Stimulated activated CD4-positive, alpha-beta T cell treated with anti-CD3 and anti-CD28 coated beads, Interleukin-4, amount 100 ng/mL, for 4 hours (primary cell): ENCODE data around the gene SMIM38.
"Not testable (repeated sequence)": the region's sequence is repeated elsewhere in the genome, so short reads cannot be mapped to it uniquely, and the experiment has no call there.

Source experiments
- DNase-seq, 2 experiments: peaks; one replicate each; pipeline ENCODE4 v3.0.0-alpha.2; 2020

SMIM38 gene

DNA sequence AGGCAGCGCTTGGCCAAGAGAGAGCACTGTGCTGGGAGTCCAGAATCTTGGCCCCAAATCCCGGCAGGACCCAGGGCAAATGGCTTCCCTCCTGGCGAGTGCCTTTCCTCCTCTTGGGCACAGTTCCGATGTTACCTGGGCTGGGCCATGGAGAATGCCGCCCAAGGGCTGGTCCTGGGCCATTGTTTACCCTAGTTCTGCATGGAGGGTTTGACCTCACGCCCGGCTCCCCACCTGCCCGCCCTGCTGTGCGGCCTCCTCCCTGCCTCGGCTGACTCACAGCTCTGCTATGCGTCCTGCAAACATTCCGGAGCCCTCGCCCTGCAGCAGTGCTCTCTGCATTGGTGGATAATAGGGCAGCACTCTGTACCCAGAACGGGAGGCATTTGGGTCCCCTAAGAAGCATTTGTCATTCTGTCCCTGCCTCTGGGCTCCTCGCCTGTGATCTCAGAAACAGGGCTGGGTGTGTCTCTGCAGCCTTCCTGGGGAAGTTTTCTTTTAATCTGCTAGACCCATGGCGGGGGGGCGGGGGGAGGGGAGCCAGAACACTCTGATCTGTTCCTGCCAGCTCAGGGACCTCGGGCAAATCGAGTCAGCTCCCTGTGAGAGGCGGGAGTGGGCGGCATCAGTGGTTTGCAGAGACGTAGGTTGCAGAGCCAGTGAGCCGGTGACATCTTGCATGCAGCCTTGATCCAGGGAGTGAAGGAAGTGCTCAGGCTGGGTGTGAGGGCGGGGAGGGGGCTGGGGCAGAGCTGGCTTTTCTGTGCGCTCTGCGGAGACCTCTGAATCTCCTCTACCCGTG is 32.9 kb upstream of the SMIM38 start:
- peak; percentile 78 to 96 for DNase-seq

DNA sequence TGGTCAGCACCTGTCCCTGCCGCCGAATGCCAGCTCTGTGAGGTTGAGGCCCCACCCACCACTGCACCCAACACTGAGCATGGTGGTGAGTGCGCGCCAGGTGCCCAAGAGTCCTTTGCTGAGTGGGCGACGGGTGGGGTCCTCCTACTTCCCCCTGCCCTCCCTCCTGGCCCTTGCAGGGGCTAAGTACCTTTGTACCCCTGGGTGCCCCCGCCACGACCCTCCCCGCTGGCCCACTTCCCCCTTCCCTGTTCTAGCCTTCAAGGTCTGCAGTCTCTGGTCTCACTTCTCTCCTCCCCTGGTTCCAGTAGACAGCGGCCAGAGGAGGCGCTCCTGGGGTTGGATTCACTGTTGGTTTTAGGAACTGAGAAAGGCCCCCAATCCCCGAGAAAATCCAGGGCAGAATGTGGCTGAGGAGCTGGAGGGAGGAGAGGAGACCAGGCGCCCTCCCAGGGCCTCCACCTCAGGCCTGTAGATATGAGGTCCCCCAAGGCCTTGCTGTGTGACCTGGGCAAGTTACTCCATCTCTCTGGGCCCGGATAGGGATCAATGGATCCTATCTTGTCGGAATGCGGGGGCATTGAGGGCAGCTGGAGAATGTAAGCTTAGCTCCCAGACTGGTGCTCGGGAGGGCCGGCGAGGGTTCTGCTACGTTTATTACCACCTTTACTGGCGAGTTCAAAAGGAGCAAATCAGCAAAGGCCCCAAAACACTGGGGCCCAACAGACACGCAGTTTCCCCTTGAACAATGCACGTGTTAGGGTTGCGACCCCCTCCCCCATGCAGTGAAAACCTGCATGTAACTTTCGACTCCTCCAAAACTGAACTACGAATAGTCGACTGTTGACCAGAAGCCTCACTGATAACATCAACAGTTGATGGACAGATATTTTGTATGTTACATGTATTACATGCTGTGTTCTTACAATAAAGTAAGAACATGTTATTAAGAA is 31.9 kb upstream of the SMIM38 start:
- peak in 1 of 2 experiments; percentile 34 for DNase-seq

DNA sequence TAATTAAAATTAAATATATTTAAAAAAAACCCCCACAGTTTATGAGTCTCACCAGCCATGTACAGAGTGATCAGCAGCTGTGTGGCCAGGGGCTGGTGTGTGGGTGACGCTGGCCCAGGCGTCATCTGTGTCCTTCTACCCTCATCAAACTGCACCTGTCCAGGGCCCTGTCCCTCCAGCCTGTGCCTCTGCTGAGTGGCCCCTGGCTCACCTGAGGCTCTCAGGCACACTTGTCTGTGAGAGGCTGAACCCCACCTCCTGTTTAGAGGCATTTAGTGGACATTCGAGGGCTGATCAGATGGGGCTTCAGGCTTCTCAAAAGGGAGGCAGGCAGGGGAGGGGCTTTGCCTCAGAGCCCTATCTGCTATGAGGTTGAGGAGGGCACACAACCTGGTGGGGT is 29.9 kb upstream of the SMIM38 start:
- DNase-seq, result no peak

DNA sequence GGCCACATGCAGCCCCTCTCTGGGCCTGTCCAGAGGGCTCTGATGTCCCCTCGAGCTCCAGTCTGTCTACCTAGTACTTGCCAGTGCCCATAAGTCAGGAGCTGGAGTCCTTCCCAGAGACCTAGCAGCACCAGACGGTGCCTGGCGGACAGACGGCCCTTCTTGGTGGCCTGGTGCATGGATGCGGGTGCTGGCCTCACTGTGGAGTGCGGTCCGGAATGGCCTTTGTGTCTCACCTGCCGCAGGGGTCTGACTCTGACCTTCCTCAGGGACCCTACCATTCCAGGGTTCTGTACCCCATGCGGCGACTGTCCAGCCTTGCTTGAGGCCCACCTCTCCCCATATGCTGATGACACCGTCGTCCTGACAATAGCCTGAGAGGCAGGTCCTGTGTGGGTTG is 29.4 kb upstream of the SMIM38 start:
- DNase-seq, result no peak

DNA sequence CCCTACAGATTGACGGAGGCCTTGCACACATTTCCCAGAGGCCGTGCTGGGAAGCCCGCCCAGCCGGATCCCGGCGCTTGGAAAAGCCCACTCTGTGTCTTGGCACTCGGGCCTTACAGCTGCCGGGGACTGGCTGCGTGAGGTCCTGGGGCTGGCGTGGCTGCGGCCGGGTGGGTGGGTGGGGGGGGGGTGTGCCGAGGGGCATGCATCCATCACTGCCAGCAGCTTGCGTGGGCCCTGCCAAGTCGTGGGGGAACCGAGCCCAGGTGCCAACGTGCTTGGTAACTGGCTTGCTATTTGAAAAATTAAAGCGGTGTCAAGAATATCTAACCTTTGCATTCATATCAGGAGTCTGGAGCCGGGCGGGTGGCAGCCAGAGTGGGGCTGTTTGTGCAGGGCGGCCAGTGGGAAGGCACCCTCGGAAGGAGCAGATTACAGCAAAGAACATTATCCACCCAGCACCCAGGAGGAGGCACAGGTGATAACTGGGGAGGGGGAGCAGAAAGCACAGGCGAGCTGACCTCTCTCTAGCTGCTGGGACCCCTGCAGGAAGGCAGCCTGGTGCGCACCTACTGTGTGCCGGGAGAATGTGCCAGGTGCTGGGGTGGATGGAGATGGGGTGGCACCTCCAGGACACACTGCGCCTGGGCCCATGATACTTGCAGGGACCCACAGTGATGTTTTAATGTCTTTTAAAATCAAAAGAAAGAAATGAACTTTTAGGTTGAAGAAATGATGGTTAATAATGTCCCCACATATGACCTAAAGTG is 28.5 kb upstream of the SMIM38 start:
- no peak for DNase-seq

DNA sequence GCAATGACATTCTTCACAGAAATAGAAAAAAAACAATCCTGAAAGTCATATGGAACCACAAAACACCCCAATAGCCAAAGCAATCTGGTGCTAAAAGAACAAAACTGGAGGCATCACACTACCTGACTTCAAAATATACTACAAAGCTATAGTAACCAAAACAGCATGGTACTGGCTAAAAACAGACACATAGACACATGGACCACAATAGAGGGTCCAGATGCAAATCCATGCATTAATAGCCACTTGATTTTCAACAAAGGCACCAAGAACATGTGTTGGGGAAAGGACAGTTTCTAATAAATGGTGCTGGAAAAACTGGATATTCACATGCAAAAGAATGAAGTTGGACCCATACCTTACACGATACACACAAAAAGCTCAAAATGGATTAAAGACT is 27.9 kb upstream of the SMIM38 start:
- no peak for DNase-seq

DNA sequence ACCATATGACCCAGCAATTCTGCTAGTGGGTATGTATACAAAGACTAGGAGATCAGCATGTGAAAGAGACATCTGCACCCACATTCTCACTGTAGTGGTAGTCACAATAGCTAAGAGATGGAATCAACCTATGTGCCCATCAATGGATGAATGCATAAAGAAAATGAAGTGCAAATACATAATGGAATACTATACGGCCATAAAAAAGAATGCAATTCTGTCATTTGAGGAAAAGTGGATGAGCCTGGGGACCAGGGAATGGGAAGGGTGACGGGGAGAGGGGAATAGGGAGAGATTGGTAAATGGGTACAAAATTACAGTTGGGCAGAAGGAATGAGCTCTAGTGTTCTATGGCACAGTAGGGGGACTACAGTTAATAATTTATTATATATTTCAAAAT is 26.7 kb upstream of the SMIM38 start:
- no peak for DNase-seq

DNA sequence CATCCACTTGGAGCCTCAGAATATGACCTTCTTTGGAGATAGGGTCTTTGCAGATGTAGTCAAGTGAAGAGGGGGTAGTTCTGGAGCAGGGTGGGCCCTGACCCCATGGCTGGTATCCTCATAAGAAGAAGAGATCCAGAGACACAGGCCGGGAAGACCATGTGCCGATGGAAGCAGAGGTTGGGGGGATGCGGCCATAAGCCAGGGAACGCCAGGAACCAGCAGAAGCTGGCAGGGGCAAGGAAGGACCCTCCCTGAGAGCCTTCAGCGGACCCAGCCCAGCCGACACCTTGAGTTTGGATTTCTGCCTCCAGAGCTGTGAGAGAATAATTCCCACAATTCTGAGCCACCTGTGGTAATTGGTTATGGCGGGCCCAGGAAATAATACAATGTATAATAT is 26.1 kb upstream of the SMIM38 start:
- no peak for DNase-seq

DNA sequence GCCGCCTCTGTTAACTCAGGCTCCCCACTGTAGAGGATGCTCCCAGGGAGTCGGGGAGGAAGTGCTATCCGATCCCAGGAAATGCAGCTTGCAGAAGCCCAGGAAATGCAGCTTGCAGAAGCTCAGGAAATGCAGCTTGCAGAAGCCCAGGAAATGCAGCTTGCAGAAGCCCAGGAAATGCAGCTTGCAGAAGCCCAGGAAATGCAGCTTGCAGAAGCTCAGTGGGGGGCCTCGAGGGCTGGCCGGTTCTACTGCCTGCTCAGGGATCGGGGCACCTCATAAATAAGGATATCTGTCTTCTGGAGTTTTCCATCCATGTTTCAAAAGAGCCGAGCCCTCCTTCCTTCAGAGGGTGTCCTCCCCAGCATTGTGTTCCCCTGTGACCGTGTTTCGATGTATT is 25.1 kb upstream of the SMIM38 start:
- DNase-seq, result no peak

DNA sequence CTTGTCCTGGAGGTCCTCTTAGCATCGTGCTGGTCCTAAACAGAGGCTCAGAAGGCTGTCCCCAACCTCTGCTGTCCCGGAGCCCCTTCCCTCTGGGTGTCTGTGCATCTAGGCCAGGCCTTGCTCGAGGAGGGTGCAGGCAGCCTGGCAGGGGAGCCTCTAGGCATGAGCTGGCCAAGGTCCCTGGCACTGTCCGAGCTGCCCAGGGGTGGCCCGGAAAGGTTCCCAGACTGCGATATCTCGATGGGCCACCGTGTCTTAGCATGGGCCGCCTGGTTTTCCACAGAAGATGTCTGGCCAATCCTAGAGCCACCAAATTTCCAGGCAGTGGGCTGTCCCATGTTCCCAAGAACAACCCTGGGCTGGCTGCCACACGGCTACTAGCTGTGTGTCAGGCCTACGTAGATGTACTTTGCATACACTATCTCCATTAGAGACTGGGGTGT is 24.6 kb upstream of the SMIM38 start:
- no peak for DNase-seq

DNA sequence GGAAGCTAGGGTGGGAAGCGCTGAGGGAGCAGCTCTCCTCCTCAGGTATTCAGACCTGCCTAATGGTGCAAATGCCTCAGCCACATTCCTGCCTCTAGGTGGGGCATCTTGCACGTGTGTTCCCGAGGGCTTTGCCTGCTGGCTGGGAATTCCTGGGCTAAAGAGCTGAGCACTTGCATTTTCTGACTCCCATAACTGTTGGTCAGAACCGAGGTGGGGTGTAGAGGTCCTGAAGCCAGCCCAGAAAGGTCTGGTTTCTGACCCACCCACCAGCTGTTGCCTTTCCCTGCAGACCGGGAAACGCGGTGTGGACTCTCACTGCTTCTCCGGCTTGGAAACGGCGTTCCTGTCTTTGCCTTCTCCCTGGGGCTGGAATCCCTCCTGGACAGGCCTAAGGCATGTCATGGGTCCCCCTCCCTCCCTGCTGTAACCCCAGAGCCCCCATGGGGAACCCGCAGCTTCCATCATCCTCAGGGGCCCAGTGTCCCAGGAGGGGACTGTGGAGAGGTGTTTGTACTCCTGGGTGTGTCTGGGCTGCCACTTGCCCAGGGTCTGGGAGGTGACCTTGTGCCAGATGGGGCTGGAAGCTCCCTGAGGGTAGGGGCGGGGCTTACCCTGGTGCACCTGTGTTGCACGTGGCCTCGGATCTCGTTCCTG is 24.0 kb upstream of the SMIM38 start:
- no peak for DNase-seq

DNA sequence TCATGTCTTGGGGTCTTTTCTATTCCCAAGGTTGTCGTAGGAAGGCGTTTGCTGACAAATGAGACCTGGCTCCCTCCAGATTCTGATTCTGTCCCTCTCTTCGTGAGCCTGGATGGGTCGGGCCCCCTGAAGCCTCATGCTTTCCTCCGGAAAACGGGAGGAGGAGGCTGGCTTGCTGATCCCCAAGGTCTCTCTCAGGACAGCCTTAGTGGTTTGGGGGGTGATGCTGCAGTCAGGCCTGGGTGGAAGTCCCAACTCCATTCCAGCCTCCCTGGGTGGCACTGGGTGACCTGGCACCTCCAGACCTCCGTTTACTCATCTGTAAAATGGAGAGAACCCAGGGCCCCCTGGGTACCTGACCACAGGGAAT is 23.4 kb upstream of the SMIM38 start:
- no peak for DNase-seq

DNA sequence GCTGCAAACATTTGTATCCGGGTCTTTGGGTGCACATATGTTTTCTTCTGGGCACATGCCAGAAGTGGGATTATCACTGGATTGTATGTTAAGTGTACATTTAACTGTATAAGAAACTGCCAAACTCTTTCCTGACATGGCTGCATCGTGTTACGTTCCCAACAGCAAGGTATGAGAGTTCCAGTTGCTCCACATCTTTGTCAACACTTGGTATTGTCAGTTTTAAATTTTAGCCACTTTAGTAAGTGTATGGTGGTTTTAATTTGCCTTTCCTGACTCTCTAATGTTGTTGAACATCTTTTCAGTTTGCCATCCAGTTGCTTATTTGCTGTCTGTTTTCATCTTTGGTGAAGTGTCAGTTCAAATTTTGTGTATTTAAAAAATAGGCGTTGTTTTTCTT is 22.5 kb upstream of the SMIM38 start:
- no peak for DNase-seq

DNA sequence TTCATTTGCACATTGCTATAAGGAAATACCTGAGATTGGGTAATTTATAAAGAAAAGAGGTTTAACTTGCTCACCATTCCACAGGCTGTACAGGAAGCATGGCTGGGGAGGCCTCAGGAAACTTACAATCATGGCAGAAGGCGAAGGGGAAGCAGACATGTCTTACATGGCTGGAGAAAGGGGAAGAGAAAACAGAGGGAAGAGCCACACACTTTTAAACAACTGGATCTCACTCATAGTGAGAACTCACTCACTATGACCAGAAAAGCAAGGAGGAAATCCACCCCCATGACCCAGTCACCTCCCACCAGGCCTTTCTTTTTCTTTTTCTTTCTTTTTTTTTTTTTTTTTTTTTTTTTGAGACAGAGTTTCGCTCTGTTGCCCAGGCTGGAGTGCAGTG is 21.6 kb upstream of the SMIM38 start:
- DNase-seq, result not testable (repeated sequence)

DNA sequence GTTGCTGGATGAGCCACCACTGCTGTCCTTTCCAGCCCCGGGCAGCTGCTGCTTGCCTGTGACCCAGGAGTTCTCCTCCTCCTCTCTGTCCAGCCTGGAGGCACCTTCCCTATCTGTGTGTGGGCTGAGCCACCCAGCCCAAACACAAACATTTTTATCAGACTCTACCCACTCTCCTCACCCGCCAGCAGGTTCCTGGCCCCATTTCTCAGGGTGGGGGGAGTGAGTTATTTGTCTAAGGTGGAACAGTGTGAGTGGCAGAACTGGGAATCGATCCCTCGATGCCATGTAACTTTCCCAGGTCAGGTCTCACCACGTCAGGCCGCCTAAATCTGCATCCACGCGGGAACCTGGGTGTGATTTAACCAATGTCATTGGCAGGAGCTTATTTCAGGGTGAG is 20.8 kb upstream of the SMIM38 start:
- DNase-seq, result no peak

DNA sequence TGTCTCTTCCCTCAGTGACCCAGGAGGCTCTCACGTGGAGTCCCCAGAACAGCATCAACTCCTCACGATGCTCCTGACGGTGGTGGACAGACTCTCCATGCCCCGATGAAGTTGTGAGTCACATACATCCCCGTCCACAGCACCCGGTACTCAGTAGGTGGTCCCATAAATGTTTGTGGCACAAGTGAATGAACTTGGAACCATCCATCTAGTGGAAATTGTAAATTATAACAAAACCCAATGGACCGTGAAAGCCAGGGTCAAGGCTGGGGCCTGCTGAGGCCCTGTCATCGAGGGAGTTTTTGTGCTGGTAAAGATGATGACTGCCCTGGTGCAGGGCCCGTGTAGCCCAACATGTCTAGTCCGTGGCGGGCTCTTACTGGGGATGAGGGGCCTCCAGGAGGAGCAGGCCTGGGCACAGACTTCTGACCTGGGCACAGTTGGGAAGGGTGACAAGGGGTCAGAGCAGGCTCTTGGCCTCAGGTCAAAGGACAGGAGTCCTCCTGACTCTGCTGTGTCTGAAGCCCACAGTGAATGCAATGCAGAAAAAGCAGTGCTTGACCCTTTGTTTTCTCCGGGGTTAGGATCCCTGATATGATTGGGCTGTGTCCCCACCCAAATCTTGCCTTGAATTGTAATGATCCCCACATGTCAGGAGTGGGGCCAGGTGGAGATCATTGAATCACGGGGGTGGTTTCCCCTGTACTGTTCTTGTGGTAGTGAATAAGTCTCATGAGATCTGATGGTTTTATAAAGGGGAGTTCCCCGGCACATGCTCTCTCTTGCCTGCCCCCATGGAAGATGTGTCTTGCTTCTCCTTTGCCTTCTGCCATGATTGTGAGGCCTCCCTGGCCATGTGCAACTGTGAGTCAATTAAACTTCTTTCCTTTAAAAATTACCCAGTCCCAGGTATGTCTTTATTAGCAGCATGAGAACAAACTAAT is 20.0 kb upstream of the SMIM38 start:
- DNase-seq, result no peak

DNA sequence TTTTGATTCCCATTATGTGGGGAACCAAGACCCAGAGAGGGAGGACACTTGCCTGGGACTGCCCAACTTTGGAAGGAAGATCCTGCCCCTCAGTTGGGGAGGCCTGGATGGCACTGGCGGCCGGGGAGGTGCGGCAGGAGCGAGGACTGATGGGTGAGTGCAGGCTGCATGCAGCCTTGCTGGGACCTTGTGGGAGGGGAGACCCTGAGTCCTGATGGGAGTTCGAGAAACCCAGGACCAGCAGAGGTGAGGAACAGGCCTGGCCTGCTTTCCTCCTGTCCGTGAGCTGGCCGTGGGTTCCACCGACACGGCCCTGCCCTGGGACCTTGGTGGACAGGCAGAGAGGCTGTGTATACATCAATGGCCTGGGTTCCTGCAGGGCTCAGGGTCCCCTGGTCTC is 19.3 kb upstream of the SMIM38 start:
- no peak for DNase-seq

DNA sequence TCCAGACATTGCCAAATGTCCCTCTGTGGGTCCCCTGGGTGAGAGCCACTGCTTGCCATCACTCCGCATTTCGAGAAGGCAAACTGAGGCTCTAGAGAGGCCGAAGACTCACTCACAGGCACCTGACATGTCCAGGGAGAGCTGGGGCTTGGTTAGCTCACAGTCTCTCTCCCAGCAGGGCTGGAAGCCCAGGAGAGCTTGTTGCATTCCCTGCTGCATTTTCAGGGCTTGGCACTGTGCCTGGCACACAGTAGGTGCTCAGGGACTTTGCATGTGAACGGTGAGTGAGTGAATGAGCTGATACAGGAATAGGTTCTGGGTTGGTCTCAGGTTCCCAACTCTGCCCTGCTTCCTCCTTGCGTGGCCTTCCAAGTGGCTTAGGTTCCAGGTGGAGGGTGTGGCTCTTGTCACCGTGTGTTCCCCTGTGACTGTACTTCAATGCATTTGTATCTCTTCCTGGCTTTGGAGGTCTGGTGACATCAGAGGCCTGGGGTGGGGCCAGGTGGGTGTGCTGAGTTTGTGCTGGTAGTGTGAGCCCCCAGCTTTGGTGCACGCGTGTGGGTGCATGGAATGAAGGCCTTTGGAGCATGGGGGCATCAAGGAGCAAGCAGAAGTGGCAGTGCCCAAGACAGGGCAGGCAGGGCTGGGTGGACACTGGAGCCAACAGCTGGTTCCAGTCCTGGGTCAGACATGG is 18.4 kb upstream of the SMIM38 start:
- DNase-seq, result no peak

DNA sequence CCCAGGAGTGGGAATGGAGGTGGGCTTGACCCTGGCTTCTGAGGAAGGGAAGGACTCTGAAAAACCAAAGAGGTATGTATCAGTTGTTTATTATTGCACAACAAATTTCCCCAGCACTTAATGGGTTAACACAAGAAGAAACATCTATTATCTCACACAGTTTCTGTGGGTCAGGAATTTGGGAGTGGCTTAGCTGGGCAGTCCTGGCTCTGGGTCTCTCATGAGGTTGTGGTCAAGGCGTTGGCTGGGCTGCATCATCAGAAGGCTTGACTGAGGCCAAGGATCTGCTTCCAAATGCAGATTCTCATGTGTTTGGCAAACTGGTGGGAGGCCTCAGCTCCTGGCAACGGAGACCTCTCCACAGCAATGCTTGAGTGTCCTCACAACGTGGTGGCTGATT is 17.5 kb upstream of the SMIM38 start:
- no peak for DNase-seq

DNA sequence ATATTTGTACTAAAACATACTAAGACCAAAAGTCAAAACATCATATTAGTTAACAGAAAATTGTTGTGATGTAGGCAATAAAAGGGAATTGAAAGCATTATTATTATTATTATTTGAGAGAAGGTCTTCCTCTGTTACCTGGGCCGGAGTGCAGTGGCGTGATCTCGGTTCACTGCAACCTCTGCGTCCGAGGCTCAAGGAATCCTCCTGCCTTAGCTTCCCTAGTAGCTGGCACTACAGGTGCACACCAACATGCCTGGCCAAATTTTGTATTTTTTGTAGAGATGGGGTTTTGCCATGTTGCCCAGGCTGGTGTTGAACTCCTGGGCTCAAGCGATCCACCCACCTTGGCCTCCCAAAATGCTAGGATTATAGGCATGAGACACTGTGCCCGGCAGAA is 15.6 kb upstream of the SMIM38 start:
- DNase-seq, result not testable (repeated sequence)

DNA sequence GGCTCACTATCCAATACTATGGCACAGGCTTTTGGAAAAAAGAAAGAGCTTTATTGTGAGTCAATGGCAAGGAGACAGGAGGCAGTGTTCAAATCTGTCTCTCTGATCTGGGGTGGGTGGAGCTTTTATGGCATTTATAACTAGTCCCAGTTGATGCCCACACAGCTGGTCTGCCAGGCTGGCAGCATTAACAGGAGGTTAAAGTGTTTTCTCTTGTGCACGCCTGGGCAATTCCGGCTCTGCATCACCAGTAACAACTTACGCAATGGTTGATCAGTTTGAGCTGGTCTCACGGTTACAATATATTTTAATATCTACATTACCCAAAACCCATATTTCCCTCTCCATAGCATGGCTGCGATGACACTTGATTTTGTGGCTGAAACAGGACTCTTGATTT is 15.1 kb upstream of the SMIM38 start:
- DNase-seq, result no peak
